B cell (primary cell): ENCODE results near the gene CCDC83. TPM values are rescaled to one million over a fixed set of nuclear protein-coding genes. Genes with fewer than 3 reads are reported as not detected.

Experiments used
- ATAC-seq: fragments of 200-7000 bp; cut with Tn5 transposase; one replicate; pipeline ENCODE4 v1.10.0; 2021; ENCODE audit warnings: low read depth, mild to moderate bottlenecking, moderate number of reproducible peaks, moderate library complexity
- CTCF ChIA-PET: fragments of 350-600 bp; sonication (Branson Sonifier 250); formaldehyde crosslinking; loops from one replicate; lab custom pipeline; 2021; ENCODE audit warnings: antibody characterized with exemption, inconsistent platforms; lab: Charles Lee
- POLR2A ChIA-PET: fragments of 350-600 bp; sonication (Branson Sonifier 250); formaldehyde crosslinking; loops from one replicate; lab custom pipeline; 2021; ENCODE audit warnings: antibody characterized with exemption; lab: Charles Lee
- DNase-seq: peaks from one replicate; pipeline ENCODE4 v3.0.0; 2013
- H2AFZ ChIP-seq: 2 replicates; pipeline ENCODE4 v1.6.1; 2012; ENCODE audit warnings: mild to moderate bottlenecking, low read depth, low read length; ENCODE audit not compliant: insufficient read depth, poor library complexity, severe bottlenecking
- H3K27ac ChIP-seq, 2 donors: 1 replicate in 1 of 2; 2 replicates in 1 of 2; pipeline ENCODE4 v1.5.1; 2012 to 2013; ENCODE audit warnings: low read length in 2 of 2, mild to moderate bottlenecking in 2 of 2, moderate library complexity in 1 of 2
- H3K27me3 ChIP-seq, 4 experiments: fragments of 200-600 bp in 1 of 4; sonication (generic) in 1 of 4; replicated peaks in 1 of 4; 1 replicate in 2 of 4; 2 replicates in 2 of 4; pipeline versions ENCODE4 v1.6.1 to v1.7.0; 2013 to 2016; ENCODE audit warnings: low read length in 3 of 4, mild to moderate bottlenecking in 2 of 4, mixed read lengths in 1 of 4, moderate library complexity in 1 of 4; ENCODE audit not compliant: insufficient read depth in 4 of 4, control insufficient read depth in 3 of 4; ENCODE audit errors: control extremely low read depth in 1 of 4
- H3K36me3 ChIP-seq, 2 experiments: replicated peaks in 1 of 2; 1 replicate in 1 of 2; 2 replicates in 1 of 2; pipeline versions ENCODE4 v1.6.1 to v1.7.1; 2013; ENCODE audit warnings: low read length in 1 of 2; ENCODE audit not compliant: insufficient read depth in 2 of 2, control insufficient read depth in 1 of 2; ENCODE audit errors: control extremely low read depth in 1 of 2, extremely low read depth in 1 of 2
- H3K4me1 ChIP-seq, 2 donors: fragments of 200-600 bp in 1 of 2; sonication (generic) in 1 of 2; 1 replicate in 1 of 2; 2 replicates in 1 of 2; pipeline versions ENCODE4 v1.5.1 to v1.6.1; 2013 to 2017; ENCODE audit warnings: low read length in 2 of 2; ENCODE audit not compliant: control insufficient read depth in 2 of 2, insufficient read depth in 2 of 2
- H3K4me2 ChIP-seq: replicated peaks from 2 replicates; pipeline ENCODE3; 2012; ENCODE audit warnings: mild to moderate bottlenecking, low read depth, low read length; ENCODE audit not compliant: poor library complexity, severe bottlenecking
- H3K4me3 ChIP-seq, 5 experiments: fragments of 200-600 bp in 1 of 5; sonication (generic) in 1 of 5; 1 replicate in 3 of 5; 2 replicates in 2 of 5; pipeline versions ENCODE4 v1.5.1 to v1.7.0; 2011 to 2016; ENCODE audit warnings: low read length in 4 of 5, mild to moderate bottlenecking in 4 of 5, low read depth in 2 of 5, control low read depth in 1 of 5, moderate library complexity in 1 of 5; ENCODE audit not compliant: insufficient read depth in 1 of 5; ENCODE audit errors: control extremely low read depth in 1 of 5, extremely low read depth in 1 of 5
- H3K79me2 ChIP-seq: fragments of 200-600 bp; sonication (generic); one replicate; pipeline ENCODE4 v1.6.0; 2016; ENCODE audit warnings: low read length; ENCODE audit not compliant: control insufficient read depth, insufficient read depth
- H3K9ac ChIP-seq: fragments of 200-600 bp; sonication (generic); 2 replicates; pipeline ENCODE4 v1.6.1; 2017; ENCODE audit warnings: mild to moderate bottlenecking, low read length, moderate library complexity
- H3K9me3 ChIP-seq, 3 donors: one replicate each; pipeline versions ENCODE4 v1.6.1 to v1.7.1; 2013; ENCODE audit warnings: low read length in 2 of 3; ENCODE audit not compliant: control insufficient read depth in 2 of 3, insufficient read depth in 1 of 3; ENCODE audit errors: control extremely low read depth in 1 of 3
- H4K20me1 ChIP-seq: 2 replicates; pipeline ENCODE4 v1.6.0; 2012; ENCODE audit warnings: mild to moderate bottlenecking, low read length; ENCODE audit not compliant: insufficient read depth, control insufficient read depth, poor library complexity, severe bottlenecking
- H3K27ac Mint-ChIP-seq: one replicate; pipeline ENCODE4 v1.8.0; 2021; ENCODE audit warnings: mixed read lengths
- H3K27me3 Mint-ChIP-seq: one replicate; pipeline ENCODE4 v1.8.0; 2021; ENCODE audit warnings: mixed read lengths
- H3K4me1 Mint-ChIP-seq: one replicate; pipeline ENCODE4 v1.8.0; 2021; ENCODE audit warnings: mixed read lengths
- H3K4me3 Mint-ChIP-seq: one replicate; pipeline ENCODE4 v1.8.0; 2021; ENCODE audit warnings: mixed read lengths
- H3K9me3 Mint-ChIP-seq: one replicate; pipeline ENCODE4 v1.8.0; 2022; ENCODE audit warnings: mixed read lengths; ENCODE audit not compliant: insufficient read depth
- EZH2 ChIP-seq: IDR thresholded peaks from 2 replicates; pipeline ENCODE4 v1.6.1; 2012; ENCODE audit warnings: borderline replicate concordance, low read depth, mild to moderate bottlenecking, moderate library complexity, low read length; ENCODE audit not compliant: insufficient read depth, poor library complexity, severe bottlenecking
- WGBS: methylation state at CpG from one replicate; pipeline ENCODE4 v1.1.5; 2013; ENCODE audit warnings: missing lambda C conversion rate; ENCODE audit not compliant: insufficient coverage; 5-methylcytosine and 5-hydroxymethylcytosine counted together
- intact Hi-C: fragments of 100-400 bp; cut with micrococcal nuclease; formaldehyde crosslinking; loops from one replicate; pipeline ENCODE4 v1.10.0; 2022
- polyA plus RNA-seq: library from polyadenylated mRNA; depleted of rRNA; stranded (reverse); fragments of >200 nt; gene quantifications from 2 replicates; pipeline ENCODE4 v1.2.3, GENCODE V29; 2012
- total RNA-seq, 2 donors: library from RNA; stranded (reverse); fragments of 120-200 nt in 1 of 2; gene quantifications; 1 replicate in 1 of 2; 2 replicates in 1 of 2; pipeline versions ENCODE4 v1.2.3 to v1.2.4, GENCODE V29; 2013 to 2022
- TF ChIP-seq, protein P1 (sequence below): fragments of 200-600 bp; IDR thresholded peaks from one replicate; pipeline ENCODE4 v1.8.0; 2022; ENCODE audit warnings: antibody characterized with exemption, mild to moderate bottlenecking

Gene CCDC83
- total and polyA plus RNA-seq, 2 donors (not counting 1 experiment from before 2014, with no cell fraction given): not detected

DNA sequence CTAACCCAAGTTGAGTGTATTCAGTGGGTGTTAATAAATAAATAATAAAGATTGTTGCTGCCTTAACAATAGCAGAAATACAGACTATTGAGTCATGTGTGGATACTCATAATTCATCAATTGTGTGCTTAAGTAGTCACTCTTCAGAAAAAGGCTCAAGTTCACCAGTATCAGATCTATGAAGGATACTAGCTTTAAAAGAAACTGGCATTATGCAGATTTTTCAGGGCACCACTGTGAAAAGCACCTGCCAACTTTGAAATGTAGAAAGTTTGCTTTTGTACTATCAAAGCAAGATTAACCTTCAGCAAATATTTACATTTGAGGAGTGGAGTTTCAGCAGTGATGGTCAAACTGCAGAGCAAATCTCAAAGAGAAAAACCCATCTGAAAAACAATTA, 24.1 kb upstream of the CCDC83 start:
- H3K27ac Mint-ChIP-seq: no peak overlapping the region
- intact Hi-C loops: no loop called here
- Histone ChIP-seq H3K36me3 (no peaks in the 10 kb centered on the region), H3K4me1 (no peaks in the 10 kb centered on the region), H3K4me3 (no peak overlapping the region), H3K27me3 (no peaks in the 10 kb centered on the region), H3K4me2 (no peak overlapping the region), H3K9ac (no peak overlapping the region), H3K27ac (no peak overlapping the region), H3K79me2 (no peaks in the 10 kb centered on the region), H4K20me1 (no peaks in the 10 kb centered on the region), H3K9me3 (peaks cover 0 to 5% (median 0%) of the 10 kb centered on the region in 3 donors), H2AFZ (no peak overlapping the region)
- ChIA-PET CTCF (interaction anchor here (1.2 kb wide), 1 partner anchor 9 kb away, joined by 3 read pairs; no protein-coding TSS in a partner anchor), POLR2A (no interaction called here)
- DNase-seq (no peak), ATAC-seq (no peak)
- H3K4me1 Mint-ChIP-seq: no peaks in the 10 kb centered on the region
- TF ChIP-seq, protein P1, sequence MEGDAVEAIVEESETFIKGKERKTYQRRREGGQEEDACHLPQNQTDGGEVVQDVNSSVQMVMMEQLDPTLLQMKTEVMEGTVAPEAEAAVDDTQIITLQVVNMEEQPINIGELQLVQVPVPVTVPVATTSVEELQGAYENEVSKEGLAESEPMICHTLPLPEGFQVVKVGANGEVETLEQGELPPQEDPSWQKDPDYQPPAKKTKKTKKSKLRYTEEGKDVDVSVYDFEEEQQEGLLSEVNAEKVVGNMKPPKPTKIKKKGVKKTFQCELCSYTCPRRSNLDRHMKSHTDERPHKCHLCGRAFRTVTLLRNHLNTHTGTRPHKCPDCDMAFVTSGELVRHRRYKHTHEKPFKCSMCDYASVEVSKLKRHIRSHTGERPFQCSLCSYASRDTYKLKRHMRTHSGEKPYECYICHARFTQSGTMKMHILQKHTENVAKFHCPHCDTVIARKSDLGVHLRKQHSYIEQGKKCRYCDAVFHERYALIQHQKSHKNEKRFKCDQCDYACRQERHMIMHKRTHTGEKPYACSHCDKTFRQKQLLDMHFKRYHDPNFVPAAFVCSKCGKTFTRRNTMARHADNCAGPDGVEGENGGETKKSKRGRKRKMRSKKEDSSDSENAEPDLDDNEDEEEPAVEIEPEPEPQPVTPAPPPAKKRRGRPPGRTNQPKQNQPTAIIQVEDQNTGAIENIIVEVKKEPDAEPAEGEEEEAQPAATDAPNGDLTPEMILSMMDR: no peak
- no peak for TF ChIP-seq EZH2
- H3K4me3 Mint-ChIP-seq: no peak overlapping the region
- peaks cover 3% of the 10 kb centered on the region for H3K27me3 Mint-ChIP-seq
- no peaks in the 10 kb centered on the region for H3K9me3 Mint-ChIP-seq

DNA sequence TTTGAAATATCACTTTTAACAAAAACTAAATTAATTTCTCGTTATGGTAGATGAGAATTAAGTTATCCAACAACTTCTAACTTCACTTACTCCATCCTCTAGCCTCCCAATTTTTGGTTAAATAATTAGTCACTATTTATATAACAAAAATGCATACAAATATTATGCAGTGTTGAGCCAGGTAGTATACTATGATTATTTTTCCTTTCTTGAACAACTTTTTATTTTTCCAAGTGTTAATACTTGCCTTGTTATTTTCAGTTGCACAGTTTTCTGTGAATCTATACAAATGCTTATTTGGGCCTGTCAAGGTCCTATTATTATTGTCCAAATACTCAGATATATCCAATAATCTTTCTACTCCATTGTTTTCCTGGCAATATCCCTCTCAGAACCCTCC, 19.9 kb upstream of the CCDC83 start:
- no peak overlapping the region for H2AFZ ChIP-seq
- no peak overlapping the region for H3K27ac Mint-ChIP-seq
- no peak overlapping the region for H3K27ac ChIP-seq
- peaks cover 5% of the 10 kb centered on the region for H3K27me3 Mint-ChIP-seq
- peaks cover 0 to 5% (median 0%) of the 10 kb centered on the region in 3 donors for H3K9me3 ChIP-seq
- no peaks in the 10 kb centered on the region for H3K79me2 ChIP-seq
- TF ChIP-seq EZH2: no peak
- TF ChIP-seq, protein P1: no peak
- H3K36me3 ChIP-seq: no peaks in the 10 kb centered on the region
- no peaks in the 10 kb centered on the region for H4K20me1 ChIP-seq
- no peak overlapping the region for H3K4me3 ChIP-seq
- no peak for ATAC-seq
- H3K9ac ChIP-seq: no peak overlapping the region
- no peak overlapping the region for H3K4me3 Mint-ChIP-seq
- H3K4me1 ChIP-seq: no peaks in the 10 kb centered on the region
- H3K9me3 Mint-ChIP-seq: no peaks in the 10 kb centered on the region
- H3K4me2 ChIP-seq: no peak overlapping the region
- ChIA-PET CTCF (no interaction called here), POLR2A (no interaction called here)
- DNase-seq: no peak
- no peaks in the 10 kb centered on the region for H3K27me3 ChIP-seq
- WGBS: no CpG with 5 or more reads among the region's 1 CpG
- intact Hi-C loops: no loop called here
- H3K4me1 Mint-ChIP-seq: no peaks in the 10 kb centered on the region
